Activated T-helper 9 cell treated with anti-CD3 and anti-CD28 coated beads, Interleukin-2, amount 50 U/mL, for 16 hours (primary cell): ENCODE measurements around the gene PRKAG3.

Experiments
- DNase-seq: peaks from one replicate; pipeline ENCODE4 v3.0.0-alpha.2; 2020; ENCODE audit warnings: low read depth

Gene PRKAG3

DNA sequence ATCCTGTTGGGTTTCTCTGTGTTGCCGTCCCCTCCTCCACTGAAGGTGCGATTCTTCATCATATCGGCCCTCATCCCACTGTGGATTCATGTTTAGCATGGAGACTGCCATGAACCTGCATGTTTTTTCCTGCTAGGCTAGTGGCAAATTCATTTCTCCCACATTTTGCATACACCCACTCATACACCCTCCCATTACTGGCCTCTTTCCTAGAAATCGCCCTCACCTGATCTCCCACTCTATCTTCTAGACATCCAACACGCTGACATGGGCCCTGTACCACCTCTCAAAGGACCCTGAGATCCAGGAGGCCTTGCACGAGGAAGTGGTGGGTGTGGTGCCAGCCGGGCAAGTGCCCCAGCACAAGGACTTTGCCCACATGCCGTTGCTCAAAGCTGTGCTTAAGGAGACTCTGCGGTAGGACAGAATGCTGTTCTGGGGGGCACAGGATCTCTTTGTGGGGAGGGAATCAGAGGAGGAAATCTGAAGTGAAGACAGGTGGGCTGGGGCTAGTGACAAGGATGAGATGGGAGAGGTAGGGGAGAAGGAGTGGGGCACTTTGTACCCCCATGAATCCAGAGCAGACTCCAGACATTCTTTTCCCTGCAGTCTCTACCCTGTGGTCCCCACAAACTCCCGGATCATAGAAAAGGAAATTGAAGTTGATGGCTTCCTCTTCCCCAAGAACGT lies 17.7 kb downstream of the PRKAG3 start:
- no peak for DNase-seq

DNA sequence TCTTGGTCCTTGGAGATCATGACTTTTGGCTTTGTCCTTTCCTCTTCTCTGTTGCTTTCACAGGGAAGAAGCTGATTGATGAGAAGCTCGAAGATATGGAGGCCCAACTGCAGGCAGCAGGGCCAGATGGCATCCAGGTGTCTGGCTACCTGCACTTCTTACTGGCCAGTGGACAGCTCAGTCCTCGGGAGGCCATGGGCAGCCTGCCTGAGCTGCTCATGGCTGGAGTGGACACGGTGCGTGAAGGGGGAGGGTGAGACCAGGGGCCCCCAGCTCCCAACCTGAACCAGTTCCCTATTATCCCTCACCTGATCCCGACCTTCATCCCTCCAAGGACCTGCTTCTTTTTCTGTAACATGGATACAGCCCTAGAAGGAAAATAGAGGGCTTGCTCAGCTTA lies 18.7 kb downstream of the PRKAG3 start:
- DNase-seq, result no peak

DNA sequence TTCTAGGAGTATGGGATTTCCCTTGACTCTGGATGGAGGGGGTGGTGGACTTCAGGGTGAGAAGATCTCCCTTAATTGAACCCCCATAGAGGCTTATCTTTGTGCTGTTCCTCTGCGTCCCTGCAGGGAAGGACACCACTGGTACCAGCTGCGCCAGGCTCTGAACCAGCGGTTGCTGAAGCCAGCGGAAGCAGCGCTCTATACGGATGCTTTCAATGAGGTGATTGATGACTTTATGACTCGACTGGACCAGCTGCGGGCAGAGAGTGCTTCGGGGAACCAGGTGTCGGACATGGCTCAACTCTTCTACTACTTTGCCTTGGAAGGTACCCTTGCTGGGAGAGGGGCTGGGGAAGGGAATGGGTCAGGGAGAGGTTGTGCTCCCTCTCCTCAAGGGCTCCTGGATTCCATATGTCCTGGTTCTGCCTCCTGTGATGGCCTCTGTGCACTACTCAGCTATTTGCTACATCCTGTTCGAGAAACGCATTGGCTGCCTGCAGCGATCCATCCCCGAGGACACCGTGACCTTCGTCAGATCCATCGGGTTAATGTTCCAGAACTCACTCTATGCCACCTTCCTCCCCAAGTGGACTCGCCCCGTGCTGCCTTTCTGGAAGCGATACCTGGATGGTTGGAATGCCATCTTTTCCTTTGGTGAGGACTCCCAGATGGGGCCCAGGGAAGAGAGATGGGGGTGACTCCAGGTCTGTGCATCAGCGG lies 19.3 kb downstream of the PRKAG3 start:
- no peak for DNase-seq

GRCh38 chr2:218811382-218811781 lies 20.2 kb downstream of the PRKAG3 start:
- DNase-seq, result no peak

DNA sequence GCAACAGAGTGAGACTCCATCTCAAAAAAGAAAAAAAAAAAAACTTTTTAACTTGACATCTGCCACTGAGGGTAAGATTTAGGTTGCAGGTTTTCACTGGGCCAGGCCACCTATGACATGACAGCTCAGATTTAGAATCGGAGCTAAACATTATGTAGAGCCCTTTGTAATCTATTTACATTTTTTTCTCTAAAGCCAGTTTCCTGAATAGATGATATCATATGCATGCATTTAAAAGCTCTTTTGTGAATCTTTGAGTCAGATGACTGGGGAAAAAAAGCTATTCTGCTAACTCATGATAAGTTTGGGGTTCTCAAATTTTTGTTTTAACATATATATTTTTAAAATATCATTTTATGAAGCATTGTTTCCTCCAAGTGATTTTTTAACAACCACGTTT lies 21.3 kb downstream of the PRKAG3 start:
- no peak for DNase-seq

DNA sequence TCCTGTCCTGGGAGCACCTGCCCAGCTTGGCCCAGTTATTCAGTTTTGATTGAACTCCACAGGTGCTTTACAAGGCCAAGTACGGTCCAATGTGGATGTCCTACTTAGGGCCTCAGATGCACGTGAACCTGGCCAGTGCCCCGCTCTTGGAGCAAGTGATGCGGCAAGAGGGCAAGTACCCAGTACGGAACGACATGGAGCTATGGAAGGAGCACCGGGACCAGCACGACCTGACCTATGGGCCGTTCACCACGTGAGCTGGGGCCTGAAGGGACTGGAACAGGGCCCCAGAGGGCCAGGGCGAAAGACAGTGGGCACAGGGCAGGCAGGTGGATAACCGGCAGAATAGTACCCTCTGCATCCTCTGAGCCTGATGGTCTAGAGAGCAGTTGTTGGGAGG lies 22.1 kb downstream of the PRKAG3 start:
- no peak for DNase-seq

GRCh38 chr2:218807626-218808025 lies 24.0 kb downstream of the PRKAG3 start:
- DNase-seq, result no peak

DNA sequence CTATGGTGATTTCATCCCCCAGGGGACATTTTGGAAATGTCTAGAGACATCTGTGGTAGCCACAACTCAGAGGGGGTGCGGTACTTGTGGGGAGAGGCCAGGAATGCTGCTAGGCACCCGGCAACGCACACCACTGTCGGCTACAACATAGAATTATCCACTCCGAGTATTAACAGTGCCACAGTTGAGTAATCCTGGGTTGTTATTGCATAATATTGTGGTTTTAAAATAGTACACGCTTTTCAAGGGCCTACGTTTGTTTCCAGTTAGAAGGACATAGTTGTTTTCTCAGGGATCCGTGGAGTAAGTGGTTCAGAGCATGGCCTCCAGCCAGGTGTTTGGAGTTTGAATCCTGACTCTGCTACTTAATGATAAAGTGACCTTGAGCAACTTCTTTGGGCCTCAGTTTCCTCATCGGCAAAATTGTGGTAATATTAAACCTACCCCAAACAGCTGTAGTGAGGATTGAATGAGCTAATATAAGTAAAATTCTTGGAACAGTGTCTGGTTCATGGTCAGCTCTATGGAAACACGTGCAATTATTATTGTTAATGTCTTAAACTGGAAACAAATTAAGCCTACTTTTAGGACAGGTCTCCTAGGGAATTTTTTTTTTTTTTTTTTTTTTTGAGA lies 25.1 kb downstream of the PRKAG3 start:
- DNase-seq, result no peak

DNA sequence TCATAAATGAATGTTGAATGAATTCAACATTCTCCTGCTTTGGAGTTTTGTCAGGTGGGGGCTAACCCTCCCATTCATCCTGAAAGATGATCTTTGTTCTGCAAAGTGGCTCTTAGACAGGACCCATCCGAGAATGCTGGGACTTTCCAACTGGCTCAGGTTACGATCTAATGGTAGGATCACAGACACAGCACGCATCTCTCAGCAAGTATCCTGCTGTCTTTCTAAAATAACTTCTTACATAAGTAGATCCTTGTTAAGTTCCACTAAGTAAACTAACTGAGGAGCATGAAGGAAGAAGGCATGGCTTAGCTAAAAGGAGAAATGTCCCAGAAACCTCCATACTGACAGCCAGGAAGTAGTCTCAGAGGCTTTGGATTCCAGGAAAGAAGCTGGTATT lies 26.0 kb downstream of the PRKAG3 start:
- no peak for DNase-seq

DNA sequence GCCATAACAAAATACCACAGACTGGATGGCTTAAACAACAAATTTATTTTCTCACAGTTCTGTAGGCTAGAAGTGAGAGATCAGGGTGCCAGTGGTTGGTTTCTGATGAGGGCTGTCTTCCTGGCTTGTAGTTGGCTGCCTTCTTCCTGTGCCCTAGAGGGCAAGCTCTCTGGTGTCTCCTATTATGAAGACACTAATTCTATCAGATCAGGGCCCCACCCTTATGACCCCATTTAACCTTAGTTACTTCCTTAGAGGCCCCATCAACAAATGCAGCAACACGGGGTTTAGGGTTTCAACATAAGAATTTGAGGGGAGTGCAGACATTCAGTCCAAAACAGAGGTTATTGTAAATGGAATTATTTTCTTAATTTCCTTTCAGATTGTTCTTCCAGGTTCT lies 26.8 kb downstream of the PRKAG3 start:
- DNase-seq, result no peak

- no peak for DNase-seq
Measured at GRCh38 chr2:218802386-218802994, 29.1 kb downstream of the PRKAG3 start.

- DNase-seq, result no peak
Measured at GRCh38 chr2:218799990-218800389, 31.6 kb downstream of the PRKAG3 start.

DNA sequence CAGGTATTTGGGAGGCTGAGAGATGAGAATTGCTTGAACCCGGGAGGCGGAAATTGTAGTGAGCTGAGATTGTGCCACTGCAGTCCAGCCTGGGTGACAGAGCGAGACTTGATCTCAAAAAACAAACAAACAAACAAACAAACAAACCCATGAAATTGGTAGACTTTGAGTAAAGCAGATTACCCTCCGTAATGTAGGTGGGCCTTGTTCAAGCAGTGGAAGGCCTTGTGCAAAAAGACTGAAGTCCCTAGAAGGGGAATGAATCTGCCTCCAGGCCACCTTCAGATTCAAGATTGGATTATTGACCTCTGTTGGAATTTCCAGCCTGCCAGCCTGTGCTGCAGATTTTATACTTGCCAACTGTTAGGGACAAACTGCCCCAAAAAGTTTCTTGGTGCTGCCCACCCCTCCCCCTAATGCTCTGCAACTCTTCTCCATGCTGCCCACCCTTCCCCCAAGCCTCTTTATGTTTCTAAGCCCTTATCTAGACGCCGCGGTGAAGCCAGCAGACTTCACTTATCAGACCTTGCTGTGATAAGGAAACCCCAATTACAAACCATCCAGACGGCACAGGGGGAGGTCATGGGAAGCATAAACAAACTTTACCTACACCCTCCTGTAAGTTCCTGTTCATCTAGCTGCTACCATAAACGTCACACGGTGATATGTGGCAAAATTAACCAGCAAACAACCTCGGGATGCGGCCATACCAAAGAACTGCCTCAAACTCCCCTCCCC lies 32.7 kb downstream of the PRKAG3 start:
- DNase-seq, result no peak

GRCh38 chr2:218796691-218797090 lies 34.9 kb downstream of the PRKAG3 start:
- no peak for DNase-seq

DNA sequence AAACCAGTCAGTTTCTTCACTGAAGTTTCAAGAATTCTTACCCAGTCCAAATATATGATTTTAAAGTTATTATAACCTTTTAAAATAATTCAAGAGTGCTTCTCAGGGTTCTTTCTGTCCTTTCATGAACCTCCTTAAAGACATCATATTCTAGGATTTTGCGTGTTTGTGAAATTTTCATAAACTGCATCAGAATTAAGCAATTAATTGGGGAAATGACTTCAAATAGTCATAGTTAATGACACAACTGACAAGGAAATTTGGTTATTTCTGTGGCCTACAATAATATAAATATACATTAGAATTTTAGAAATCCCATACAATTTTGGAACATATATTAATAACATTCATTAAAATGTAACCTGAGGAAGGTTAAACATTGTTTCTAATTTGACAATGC lies 39.2 kb downstream of the PRKAG3 start:
- DNase-seq, result no peak

GRCh38 chr2:218788529-218789255 lies 42.9 kb downstream of the PRKAG3 start:
- DNase-seq, result no peak

DNA sequence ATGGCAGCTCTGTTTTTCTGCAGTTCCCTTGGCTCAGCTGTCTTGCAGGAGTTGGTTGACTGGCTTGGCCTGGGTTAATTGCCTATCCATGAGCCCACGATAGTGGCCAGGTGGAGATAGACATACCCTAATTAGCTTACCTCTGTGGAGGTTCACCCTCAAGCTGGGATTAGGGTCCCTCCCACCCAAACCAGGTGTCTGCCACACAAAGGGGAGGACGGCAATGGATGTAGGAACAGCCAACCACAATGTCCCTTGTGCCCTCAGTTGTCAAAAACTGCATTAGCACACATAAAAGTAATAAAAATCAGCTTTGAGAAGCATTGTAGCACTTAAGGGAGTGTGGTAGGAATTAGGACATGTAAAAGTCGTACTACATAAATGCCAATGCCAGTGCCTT lies 45.5 kb downstream of the PRKAG3 start:
- DNase-seq, result no peak

DNA sequence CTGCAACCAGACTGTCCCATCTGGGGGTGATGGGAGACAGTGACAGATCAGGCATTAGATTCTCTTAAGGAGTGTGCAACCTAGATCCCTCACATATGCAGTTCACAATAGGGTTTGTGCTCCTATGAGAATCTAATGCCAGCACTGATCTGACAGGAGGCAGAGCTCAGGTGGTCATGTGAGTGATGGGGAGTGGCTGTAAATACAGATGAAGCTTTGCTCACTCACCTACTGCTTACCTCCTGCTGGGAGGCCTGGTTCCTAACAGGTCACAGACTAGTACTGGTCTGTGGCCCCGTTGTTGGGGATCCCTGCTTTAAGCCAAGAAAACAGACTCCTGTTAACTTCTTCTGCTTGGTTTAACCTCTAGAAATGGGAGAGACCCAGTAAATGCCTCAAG lies 46.5 kb downstream of the PRKAG3 start:
- DNase-seq, result no peak

GRCh38 chr2:218783688-218784087 lies 47.9 kb downstream of the PRKAG3 start:
- DNase-seq, result no peak

- no peak for DNase-seq
Measured at GRCh38 chr2:218782528-218782844, 49.1 kb downstream of the PRKAG3 start.

GRCh38 chr2:218781691-218782527 lies 49.7 kb downstream of the PRKAG3 start, which contains the start of gene CYP27A1:
TSS of gene CYP27A1 (plus strand) at chr2:218782147. CDS start at chr2:218782183, 36 bp downstream.
- DNase-seq, result no peak
